HEK293 (cell line): Measurements from ENCODE around the gene GFOD1.

ENCODE experiments used
- MZF1 ChIP-seq: fragments of 450-650 bp; formaldehyde crosslinking; IDR thresholded peaks from 2 replicates; pipeline ENCODE4 v1.5.1; 2017; ENCODE audit warnings: missing biosample characterization, missing genetic modification characterization, borderline replicate concordance
- REPIN1 ChIP-seq: fragments of 450-650 bp; formaldehyde crosslinking; IDR thresholded peaks from 2 replicates; pipeline ENCODE4 v1.5.1; 2017; ENCODE audit warnings: missing biosample characterization, missing genetic modification characterization, low read depth
- ZNF354C ChIP-seq: fragments of 450-650 bp; formaldehyde crosslinking; IDR thresholded peaks from 2 replicates; pipeline ENCODE4 v1.5.1; 2016; ENCODE audit warnings: missing biosample characterization, missing genetic modification characterization, low read depth, borderline replicate concordance
- TF ChIP-seq, protein P1 (sequence below): fragments of 450-650 bp; formaldehyde crosslinking; IDR thresholded peaks from 2 replicates; pipeline ENCODE4 v1.5.1; 2016; ENCODE audit warnings: missing biosample characterization, missing genetic modification characterization

DNA sequence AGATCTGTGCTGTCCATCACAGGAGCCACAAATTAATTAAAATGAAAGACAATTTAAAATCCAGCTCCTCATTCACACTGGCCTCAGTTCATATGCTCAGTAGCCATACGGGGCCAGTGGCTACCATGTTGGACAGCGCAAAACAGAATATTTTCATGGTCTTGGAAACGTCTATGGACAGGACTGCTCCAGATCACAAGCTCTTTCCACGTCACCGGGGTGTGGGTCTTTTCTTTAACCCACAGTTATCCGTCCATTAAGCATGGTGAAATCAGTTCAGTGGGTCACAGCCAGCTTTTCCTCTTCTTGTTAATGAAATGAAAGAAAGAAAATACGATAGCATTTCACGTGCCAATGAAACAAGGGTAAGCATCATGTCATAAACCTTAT, 24.1 kb downstream of the GFOD1 start:
- TF ChIP-seq, protein P1, sequence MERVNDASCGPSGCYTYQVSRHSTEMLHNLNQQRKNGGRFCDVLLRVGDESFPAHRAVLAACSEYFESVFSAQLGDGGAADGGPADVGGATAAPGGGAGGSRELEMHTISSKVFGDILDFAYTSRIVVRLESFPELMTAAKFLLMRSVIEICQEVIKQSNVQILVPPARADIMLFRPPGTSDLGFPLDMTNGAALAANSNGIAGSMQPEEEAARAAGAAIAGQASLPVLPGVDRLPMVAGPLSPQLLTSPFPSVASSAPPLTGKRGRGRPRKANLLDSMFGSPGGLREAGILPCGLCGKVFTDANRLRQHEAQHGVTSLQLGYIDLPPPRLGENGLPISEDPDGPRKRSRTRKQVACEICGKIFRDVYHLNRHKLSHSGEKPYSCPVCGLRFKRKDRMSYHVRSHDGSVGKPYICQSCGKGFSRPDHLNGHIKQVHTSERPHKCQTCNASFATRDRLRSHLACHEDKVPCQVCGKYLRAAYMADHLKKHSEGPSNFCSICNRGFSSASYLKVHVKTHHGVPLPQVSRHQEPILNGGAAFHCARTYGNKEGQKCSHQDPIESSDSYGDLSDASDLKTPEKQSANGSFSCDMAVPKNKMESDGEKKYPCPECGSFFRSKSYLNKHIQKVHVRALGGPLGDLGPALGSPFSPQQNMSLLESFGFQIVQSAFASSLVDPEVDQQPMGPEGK (tag by site-specific recombination): no peak
- TF ChIP-seq ZNF354C (tag by site-specific recombination) (no peak), REPIN1 (tag by site-specific recombination) (no peak), MZF1 (no peak)
